Measurements from ENCODE around the gene MAP7. TPM values are rescaled to one million over a fixed set of nuclear protein-coding genes. Genes with fewer than 3 reads are reported as not detected.

Gene MAP7
- total RNA-seq, 1 donor = 0.36 TPM

DNA sequence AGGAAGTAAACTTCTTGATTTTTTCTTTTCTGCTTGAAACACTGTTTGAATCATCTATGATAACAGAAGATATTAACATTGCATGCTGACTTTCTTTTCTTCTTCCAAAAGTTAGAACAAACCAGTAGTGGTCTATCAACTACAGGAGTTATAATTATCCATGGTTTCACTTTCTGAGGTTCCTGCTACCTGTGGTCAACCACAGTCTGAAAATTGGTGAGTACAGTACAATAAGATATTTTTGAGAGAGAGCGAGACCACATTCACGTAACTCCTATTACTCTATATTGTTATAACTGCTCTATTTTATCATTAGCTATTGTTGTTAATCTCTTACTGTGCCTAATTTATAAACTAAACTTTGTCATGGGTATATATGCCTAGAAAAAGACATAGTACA, 86.1 kb downstream of the MAP7 start:
- DNase-seq (ENCODE audit: low read depth) = no peak
- no peak overlapping the region for H3K4me3 ChIP-seq (ENCODE audit: low read depth, low read length)
- TF ChIP-seq, protein P1, sequence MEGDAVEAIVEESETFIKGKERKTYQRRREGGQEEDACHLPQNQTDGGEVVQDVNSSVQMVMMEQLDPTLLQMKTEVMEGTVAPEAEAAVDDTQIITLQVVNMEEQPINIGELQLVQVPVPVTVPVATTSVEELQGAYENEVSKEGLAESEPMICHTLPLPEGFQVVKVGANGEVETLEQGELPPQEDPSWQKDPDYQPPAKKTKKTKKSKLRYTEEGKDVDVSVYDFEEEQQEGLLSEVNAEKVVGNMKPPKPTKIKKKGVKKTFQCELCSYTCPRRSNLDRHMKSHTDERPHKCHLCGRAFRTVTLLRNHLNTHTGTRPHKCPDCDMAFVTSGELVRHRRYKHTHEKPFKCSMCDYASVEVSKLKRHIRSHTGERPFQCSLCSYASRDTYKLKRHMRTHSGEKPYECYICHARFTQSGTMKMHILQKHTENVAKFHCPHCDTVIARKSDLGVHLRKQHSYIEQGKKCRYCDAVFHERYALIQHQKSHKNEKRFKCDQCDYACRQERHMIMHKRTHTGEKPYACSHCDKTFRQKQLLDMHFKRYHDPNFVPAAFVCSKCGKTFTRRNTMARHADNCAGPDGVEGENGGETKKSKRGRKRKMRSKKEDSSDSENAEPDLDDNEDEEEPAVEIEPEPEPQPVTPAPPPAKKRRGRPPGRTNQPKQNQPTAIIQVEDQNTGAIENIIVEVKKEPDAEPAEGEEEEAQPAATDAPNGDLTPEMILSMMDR (IDR thresholded peaks at IDR 0.05; ENCODE audit: insufficient read depth, low read length) = no peak

DNA sequence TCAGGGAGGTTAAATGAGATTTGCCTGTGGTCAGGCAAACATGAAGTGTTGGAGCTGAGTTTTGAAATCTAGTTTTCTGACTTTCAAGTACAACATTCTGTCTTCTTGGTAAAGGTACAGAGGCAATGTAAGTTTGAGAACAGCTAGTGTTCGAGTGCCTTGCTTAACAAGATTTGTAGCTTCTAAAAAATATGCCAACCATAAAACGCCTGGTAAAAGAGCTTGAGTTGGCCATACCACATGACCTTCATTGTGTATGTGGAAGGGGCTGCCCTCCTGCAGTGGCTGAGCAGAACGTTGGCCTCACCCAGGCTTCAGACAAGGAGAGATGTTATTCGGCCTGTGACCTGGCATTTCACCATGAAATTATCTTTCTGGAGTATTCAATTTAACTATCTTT, 86.5 kb downstream of the MAP7 start:
- H3K4me3 ChIP-seq (ENCODE audit: low read depth, low read length) = no peak overlapping the region
- no peak for DNase-seq (ENCODE audit: low read depth)
- TF ChIP-seq, protein P1 (IDR thresholded peaks at IDR 0.05; ENCODE audit: insufficient read depth, low read length) = no peak

DNA sequence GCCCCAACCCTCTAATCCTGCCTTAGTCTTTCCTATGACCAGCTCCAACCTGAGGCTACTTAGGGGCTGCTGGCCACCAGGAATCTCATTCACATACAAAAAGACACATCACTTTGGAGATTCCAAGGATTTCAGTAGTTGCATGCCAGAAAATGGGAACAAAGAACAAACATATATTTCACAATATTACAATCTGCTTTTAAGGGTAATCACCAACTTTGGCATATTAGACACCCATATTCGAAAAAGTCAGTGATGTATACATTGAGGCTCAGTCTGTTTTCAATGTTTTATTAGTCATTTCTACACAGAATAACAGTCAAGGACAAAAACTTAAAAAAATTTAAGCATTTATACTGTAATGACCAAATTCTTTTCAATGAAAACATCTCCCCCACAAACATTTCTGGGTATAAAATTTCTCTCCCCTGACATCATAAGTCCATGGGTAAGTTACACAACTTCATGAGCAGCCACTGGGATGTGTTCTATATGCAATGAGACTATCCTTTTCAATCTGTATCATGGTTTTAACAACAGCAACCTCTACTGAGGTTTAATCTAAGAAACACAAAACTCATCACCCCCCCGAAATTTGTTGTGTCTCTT, 103.5 kb downstream of the MAP7 start:
- H3K4me3 ChIP-seq (ENCODE audit: low read depth, low read length) = no peak overlapping the region
- DNase-seq (ENCODE audit: low read depth) = no peak
- TF ChIP-seq, protein P1 (IDR thresholded peaks at IDR 0.05; ENCODE audit: insufficient read depth, low read length) = no peak

DNA sequence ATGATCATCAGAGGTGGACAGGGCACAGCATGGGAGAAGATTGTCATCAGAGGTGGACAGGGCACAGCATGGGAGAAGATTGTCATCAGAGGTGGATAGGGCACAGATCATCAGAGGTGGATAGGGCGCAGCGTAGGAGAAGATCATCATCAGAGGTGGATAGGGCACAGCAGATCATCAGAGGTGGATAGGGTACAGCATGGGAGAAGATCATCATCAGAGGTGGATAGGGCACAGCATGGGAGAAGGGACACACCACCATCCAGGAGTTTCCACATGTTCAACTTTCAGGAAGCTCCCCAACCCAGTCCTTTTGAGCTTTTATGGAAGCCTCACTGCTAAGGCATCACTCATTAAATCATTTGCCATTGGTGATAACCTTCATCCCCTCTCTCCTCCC, 104.1 kb downstream of the MAP7 start:
- no peak overlapping the region for H3K4me3 ChIP-seq (ENCODE audit: low read depth, low read length)
- DNase-seq (ENCODE audit: low read depth) = no peak
- TF ChIP-seq, protein P1 (IDR thresholded peaks at IDR 0.05; ENCODE audit: insufficient read depth, low read length) = no peak

DNA sequence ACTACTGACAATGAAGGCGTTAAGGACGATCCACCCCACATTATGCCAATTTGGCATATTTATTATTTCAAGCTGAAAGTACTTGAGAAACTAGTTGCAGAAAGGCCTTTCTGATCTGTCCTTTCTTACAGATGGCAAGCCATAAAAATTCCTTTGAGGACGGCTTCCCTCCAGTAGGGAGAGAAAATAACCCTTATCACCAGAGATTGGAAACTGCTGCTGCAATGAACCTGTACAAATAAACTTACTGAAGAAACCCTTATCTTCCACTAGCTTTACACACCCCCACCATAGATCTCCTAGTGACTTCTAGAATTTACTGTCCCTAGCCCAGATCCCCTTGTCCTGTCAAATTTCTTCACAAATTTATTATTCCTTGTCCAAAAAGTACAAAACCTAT, 105.2 kb downstream of the MAP7 start:
- TF ChIP-seq, protein P1 (IDR thresholded peaks at IDR 0.05; ENCODE audit: insufficient read depth, low read length) = no peak
- no peak overlapping the region for H3K4me3 ChIP-seq (ENCODE audit: low read depth, low read length)
- no peak for DNase-seq (ENCODE audit: low read depth)

DNA sequence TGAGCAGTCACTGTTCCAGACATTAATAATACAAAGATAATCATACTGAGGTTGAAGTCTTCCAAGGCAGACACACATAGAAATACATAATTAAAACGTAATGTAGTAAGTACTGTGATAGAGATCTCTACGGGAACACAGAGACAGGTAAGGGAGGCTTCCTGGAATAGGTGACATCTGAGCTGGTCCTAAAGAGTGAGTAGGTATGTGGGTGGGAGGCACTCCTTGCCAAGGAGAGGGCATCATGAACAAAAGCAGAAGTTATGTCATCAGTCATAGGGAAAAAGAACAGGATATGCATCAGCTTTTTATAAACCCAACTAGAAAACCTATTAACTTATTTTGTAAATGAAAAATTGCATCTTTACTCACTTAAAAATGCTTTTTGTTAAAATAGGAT, 110.0 kb downstream of the MAP7 start:
- TF ChIP-seq, protein P1 (IDR thresholded peaks at IDR 0.05; ENCODE audit: insufficient read depth, low read length) = no peak
- no peak for DNase-seq (ENCODE audit: low read depth)
- H3K4me3 ChIP-seq (ENCODE audit: low read depth, low read length) = no peak overlapping the region

All from fibroblast of the aortic adventitia (primary cell).